ENCODE results near the gene IBTK. TPM values are rescaled to one million over a fixed set of nuclear protein-coding genes. Genes with fewer than 3 reads are reported as not detected.
"Not testable (repeated sequence)": the region's sequence is repeated elsewhere in the genome, so short reads cannot be mapped to it uniquely, and the experiment has no call there.

Gene IBTK
- total RNA-seq, 1 experiment from 2014 or later = 11.3 TPM

GRCh38 chr6:82178077-82178758 lies 69.3 kb downstream of the IBTK start:
- peak; percentile 43 for DNase-seq (ENCODE audit: low spot score)

GRCh38 chr6:82176616-82177015 lies 70.9 kb downstream of the IBTK start:
- no peak for DNase-seq (ENCODE audit: low spot score)

- DNase-seq (ENCODE audit: low spot score) = no peak
These were observed 75.0 kb downstream of the IBTK start for GRCh38 chr6:82172594-82172993.

- DNase-seq (ENCODE audit: low spot score) = no peak
These were observed 78.2 kb downstream of the IBTK start for GRCh38 chr6:82169138-82169876.

GRCh38 chr6:82166493-82166892 lies 81.1 kb downstream of the IBTK start:
- no peak for DNase-seq (ENCODE audit: low spot score)

- DNase-seq (ENCODE audit: low spot score) = no peak
These were observed 87.1 kb downstream of the IBTK start for GRCh38 chr6:82160255-82160990.

- not testable (repeated sequence) for DNase-seq (ENCODE audit: low spot score)
These were observed 94.8 kb downstream of the IBTK start for GRCh38 chr6:82152786-82153185.

- DNase-seq (ENCODE audit: low spot score) = not testable (repeated sequence)
These were observed 96.4 kb downstream of the IBTK start for GRCh38 chr6:82151147-82151546.

- DNase-seq (ENCODE audit: low spot score) = no peak
These were observed 101.6 kb downstream of the IBTK start for GRCh38 chr6:82145926-82146452.

- DNase-seq (ENCODE audit: low spot score) = peak; percentile 35
These were observed 102.6 kb downstream of the IBTK start for GRCh38 chr6:82144852-82145340.

- DNase-seq (ENCODE audit: low spot score) = peak; percentile 58
These were observed 103.3 kb downstream of the IBTK start for GRCh38 chr6:82144007-82144851.

- no peak for DNase-seq (ENCODE audit: low spot score)
These were observed 104.5 kb downstream of the IBTK start for GRCh38 chr6:82143041-82143481.

- no peak for DNase-seq (ENCODE audit: low spot score)
These were observed 105.0 kb downstream of the IBTK start for GRCh38 chr6:82142524-82142923.

- no peak for DNase-seq (ENCODE audit: low spot score)
These were observed 109.3 kb downstream of the IBTK start for GRCh38 chr6:82138075-82138791.

- DNase-seq (ENCODE audit: low spot score) = no peak
These were observed 116.1 kb downstream of the IBTK start for GRCh38 chr6:82131441-82131840.

- DNase-seq (ENCODE audit: low spot score) = no peak
These were observed 117.7 kb downstream of the IBTK start for GRCh38 chr6:82129797-82130196.

GRCh38 chr6:82128973-82129372 lies 118.6 kb downstream of the IBTK start:
- not testable (repeated sequence) for DNase-seq (ENCODE audit: low spot score)

- DNase-seq (ENCODE audit: low spot score) = no peak
These were observed 123.9 kb downstream of the IBTK start for GRCh38 chr6:82123632-82124031.

Measured in HT-29 (cell line).